Measurements from ENCODE around the gene RPL36. TPM values are rescaled to one million over a fixed set of nuclear protein-coding genes. Genes with fewer than 3 reads are reported as not detected.

Gene RPL36
- total RNA-seq, 1 experiment from 2014 or later, result 951 TPM

- Histone ChIP-seq H3K9me3 (no peaks in the 10 kb centered on the region), H3K4me1 (no peaks in the 10 kb centered on the region), H3K4me3 (ENCODE audit: low read depth, low read length) (no peak overlapping the region), H3K27me3 (replicated peaks; ENCODE audit: control insufficient read depth, insufficient read depth, low read length) (no peaks in the 10 kb centered on the region), H3K36me3 (ENCODE audit: control insufficient read depth, insufficient read depth, low read length) (no peaks in the 10 kb centered on the region)
- TF ChIP-seq CTCF (IDR thresholded peaks at IDR 0.05; ENCODE audit: insufficient read depth in 1 of 2, low read depth in 1 of 2, low read length in 1 of 2, severe bottlenecking in 1 of 2, unreplicated experiment in 1 of 2), result no peak
- H3K9me3 Mint-ChIP-seq (ENCODE audit: unreplicated experiment), result no peaks in the 10 kb centered on the region
- H3K27ac Mint-ChIP-seq (ENCODE audit: unreplicated experiment), result no peak overlapping the region
- no peak overlapping the region for H3K4me3 Mint-ChIP-seq (ENCODE audit: unreplicated experiment)
- no peaks in the 10 kb centered on the region for H3K27me3 Mint-ChIP-seq (ENCODE audit: insufficient read depth, unreplicated experiment)
- intact Hi-C loops (cut with micrococcal nuclease; ENCODE audit: unreplicated experiment), result no loop called here
- DNase-seq, result peak in 1 of 2 experiments; percentile 25
- POLR2A ChIA-PET, result no interaction called here
- CTCF ChIA-PET, result no interaction called here
- no peaks in the 10 kb centered on the region for H3K4me1 Mint-ChIP-seq (ENCODE audit: low read depth, unreplicated experiment)
- BruUV-seq (replicated peaks), result no TSS peak
- no peaks in the 10 kb centered on the region for H3K36me3 Mint-ChIP-seq (ENCODE audit: insufficient read depth, unreplicated experiment)
These were observed 48.3 kb downstream of the RPL36 start for GRCh38 chr19:5738423-5738822.

Other genes starting within 250 kb of the RPL36 start
- not detected in 2 replicates for gene ZNRF4, start 234.9 kb upstream of the RPL36 start, total RNA-seq (2022)
- 3.8 and 4.1 TPM in 2 replicates for gene TINCR, start 122.3 kb upstream of the RPL36 start, total RNA-seq (2022)
- 81.3 and 104 TPM in 2 replicates for gene SAFB2, start 67.5 kb upstream of the RPL36 start, total RNA-seq (2022)
- gene SAFB, start 67.2 kb upstream of the RPL36 start, total RNA-seq (2022), result 120 and 132 TPM in 2 replicates
- gene MICOS13, start 9.8 kb upstream of the RPL36 start, total RNA-seq (2022), result 43.1 and 44.0 TPM in 2 replicates
- 2.4 and 3.1 TPM in 2 replicates for gene HSD11B1L, start 9.3 kb upstream of the RPL36 start, total RNA-seq (2022)
- 174 and 208 TPM in 2 replicates for gene LONP1, start 29.9 kb downstream of the RPL36 start, total RNA-seq (2022)
- not detected in 2 replicates for gene CATSPERD, start 30.3 kb downstream of the RPL36 start, total RNA-seq (2022)
- gene PRR22, start 94.5 kb downstream of the RPL36 start, total RNA-seq (2022), result 7.1 TPM in 2 replicates
- gene DUS3L, start 100.9 kb downstream of the RPL36 start, total RNA-seq (2022), result 73.3 and 75.4 TPM in 2 replicates
- 2.6 and 3.9 TPM in 2 replicates for gene NRTN, start 114.8 kb downstream of the RPL36 start, total RNA-seq (2022)
- not detected in 2 replicates for gene FUT6, start 149.4 kb downstream of the RPL36 start, total RNA-seq (2022)
- gene FUT3, start 161.2 kb downstream of the RPL36 start, total RNA-seq (2022), result 0.26 and 0.34 TPM in 2 replicates
- gene FUT5, start 180.2 kb downstream of the RPL36 start, total RNA-seq (2022), result not detected in 2 replicates
- gene NDUFA11, start 213.5 kb downstream of the RPL36 start, total RNA-seq (2022), result 272 and 274 TPM in 2 replicates
- 4.7 and 4.8 TPM in 2 replicates for gene VMAC, start 214.6 kb downstream of the RPL36 start, total RNA-seq (2022)
- 5.8 and 7.2 TPM in 2 replicates for gene CAPS, start 224.0 kb downstream of the RPL36 start, total RNA-seq (2022)

Data from Caco-2 (cell line).